ENCODE measurements around the gene C6orf58.

C6orf58 gene

DNA sequence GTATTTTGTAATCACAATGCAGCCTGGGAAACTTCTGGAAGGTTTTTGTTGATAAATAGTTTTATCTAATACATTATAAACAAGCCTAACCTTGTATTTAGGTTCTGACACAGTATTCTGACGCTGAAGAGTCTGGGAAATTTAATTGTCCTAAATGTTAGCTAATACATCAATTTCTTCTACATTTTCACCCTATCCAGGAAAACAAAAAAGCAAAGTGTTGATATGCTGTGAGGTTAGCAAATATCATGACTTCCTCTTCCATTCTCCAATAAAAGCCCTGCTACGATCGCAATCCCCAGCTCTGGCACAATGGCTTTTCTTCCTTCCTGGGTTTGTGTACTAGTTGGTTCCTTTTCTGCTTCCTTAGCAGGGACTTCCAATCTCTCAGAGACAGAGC is at the start of gene C6orf58:
Gene C6orf58, plus strand, starts transcription at position 301 of the 400 bp plus-strand sequence. Its CDS starts 12 bp downstream, at position 313.
- DNase-seq (ENCODE audit: low read depth), result no peak

DNA sequence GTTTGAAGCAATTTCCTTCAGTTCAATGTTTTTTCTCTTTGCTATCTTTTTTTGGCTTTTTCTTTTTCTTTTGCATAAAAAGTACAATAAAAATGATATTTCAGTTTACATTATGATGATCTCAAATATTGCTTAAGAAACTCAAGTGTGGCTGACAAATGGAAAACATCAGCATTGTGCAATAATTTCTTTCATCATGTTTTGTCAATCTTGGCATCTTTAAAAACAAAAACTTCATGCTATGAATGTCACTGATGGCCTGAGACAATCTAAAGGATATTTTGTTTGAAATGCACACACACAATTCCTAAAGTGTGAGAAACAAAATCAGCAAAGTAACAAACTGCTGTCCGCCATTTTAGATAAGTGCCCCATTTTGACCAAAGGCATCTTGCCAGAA is 44.0 kb upstream of the C6orf58 start:
- no peak for DNase-seq (ENCODE audit: low read depth)

- DNase-seq (ENCODE audit: low read depth), result no peak
These were observed 43.2 kb upstream of the C6orf58 start for GRCh38 chr6:127533736-127534135.

DNA sequence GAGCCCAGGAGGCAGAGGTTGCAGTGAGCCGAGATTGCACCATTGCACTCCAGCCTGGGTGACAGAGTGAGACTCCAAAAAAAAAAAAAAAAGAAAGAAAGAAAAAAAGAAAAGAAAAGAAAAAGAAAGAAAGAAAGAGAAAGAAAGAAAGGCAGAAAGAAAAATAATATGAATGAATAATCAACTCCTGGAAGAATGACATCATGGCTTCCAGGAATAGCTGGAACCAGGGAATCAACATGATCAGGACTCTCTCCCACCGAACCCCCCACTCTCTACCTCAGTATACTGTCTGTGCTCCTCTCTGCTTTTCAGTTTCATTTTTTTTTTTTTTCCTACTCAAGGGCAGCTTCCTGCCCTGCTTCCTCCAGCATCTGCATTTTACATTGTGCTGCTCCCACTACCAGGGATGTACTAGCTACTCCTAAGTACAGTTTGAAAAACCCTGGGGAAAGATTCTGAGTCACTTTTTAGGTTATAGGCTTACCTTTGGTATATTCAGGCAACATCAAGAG is 38.2 kb upstream of the C6orf58 start:
- DNase-seq (ENCODE audit: low read depth), result no peak

- no peak for DNase-seq (ENCODE audit: low read depth)
These were observed 37.7 kb upstream of the C6orf58 start for GRCh38 chr6:127539272-127539671.

- DNase-seq (ENCODE audit: low read depth), result no peak
These were observed 29.8 kb upstream of the C6orf58 start for GRCh38 chr6:127547215-127547614.

- DNase-seq (ENCODE audit: low read depth), result no peak
These were observed 28.9 kb upstream of the C6orf58 start for GRCh38 chr6:127547904-127548649.

DNA sequence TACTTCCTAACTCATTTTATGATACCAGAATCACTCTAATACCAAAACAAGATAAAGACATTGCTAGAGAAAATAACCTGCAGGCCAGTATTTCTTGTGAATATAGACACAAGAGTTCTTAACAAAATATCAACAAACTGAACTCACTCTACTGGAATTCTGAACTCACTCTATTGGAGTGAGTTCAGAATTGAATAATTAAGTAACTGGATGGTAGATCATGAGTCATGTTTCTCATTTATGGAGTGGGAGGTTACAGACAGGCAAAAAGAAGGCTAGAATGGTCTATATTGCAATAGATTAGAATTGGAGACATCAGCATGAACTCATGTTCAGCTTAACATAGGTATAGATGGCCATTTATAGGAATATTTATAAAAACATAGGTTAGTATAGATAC is 26.6 kb upstream of the C6orf58 start:
- DNase-seq (ENCODE audit: low read depth), result no peak

DNA sequence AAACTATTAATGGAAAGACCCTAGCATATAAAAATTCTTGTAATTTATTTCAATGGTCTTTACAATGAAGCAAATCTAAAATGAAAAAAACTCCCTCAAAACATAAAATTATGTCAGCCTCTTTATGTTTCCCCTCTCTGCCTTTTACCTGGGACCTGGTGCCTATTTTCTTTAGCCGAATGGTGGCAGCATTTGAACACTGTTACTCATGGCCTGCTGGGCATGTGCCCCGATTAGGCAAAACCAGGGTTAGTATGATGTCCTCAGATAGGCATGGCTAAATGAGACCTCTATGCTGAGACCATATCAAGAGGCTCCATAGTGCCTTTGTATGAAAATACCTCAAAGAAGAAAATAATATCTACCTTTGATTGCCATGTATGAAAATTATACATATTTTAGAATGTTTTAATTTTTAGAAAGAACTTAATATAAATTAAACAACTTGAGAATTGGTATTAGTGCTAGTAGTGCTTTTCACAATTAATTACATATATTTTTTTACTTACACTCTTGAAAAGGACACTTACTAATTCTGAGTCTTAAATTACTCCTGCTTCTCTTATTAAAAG is 22.5 kb upstream of the C6orf58 start:
- DNase-seq (ENCODE audit: low read depth), result no peak

DNA sequence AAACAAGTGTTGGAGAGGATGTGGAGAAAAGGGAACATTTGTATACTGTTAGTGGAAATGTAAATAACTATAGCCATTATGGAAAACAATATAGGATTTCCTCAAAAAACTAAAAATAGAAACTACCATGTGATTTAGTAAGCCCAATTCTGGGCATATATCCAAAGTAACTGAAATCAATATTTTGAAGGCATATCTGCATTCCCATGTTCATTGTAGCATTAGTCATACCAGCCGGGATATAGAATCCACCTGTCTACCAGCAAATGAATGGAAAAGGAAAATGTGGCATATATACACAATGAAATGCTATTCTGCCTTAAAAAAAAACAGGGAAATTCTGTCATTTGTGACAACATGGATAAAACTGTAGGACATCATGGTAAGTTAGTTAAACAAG is 15.3 kb upstream of the C6orf58 start:
- DNase-seq (ENCODE audit: low read depth), result no peak

DNA sequence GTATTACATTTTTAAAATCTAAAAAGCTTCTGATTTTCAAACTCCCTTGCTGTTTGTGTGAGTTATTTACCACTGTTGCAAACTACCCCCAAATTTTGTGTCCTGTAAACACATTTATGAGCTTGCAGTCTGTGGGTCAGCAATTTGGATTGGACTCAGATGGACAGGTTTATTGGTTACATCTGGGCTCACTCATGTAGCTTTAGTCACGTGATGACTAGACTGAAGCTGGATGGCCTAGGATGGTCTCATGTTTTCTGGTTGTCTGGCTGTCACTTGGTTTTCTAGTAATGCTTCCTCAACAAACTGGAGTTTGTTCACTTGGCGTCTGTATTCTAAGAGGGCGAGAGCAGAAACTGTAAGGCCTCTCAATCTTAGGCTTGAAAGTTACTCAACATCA is 12.2 kb upstream of the C6orf58 start:
- no peak for DNase-seq (ENCODE audit: low read depth)

GRCh38 chr6:127566119-127566518 is 10.9 kb upstream of the C6orf58 start:
- no peak for DNase-seq (ENCODE audit: low read depth)

DNA sequence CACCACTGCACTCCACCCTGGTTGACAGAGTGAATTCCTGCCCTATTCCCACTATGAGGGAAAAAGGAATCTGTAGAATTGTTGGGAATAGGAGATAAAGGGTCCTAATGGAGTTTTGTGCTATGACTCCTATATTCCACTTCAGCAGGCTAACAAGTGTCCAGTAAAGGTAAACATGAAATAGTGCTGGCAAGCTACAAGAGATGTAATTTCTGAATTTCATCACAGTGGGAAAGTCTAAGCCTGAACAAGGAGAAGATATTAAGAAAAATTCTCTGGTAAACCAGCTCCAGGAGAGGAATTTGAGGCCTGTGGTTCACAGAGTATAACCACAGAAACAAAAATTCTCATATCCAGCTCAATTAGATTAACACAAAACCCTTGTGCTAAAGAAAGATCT is 10.3 kb upstream of the C6orf58 start:
- DNase-seq (ENCODE audit: low read depth), result no peak

DNA sequence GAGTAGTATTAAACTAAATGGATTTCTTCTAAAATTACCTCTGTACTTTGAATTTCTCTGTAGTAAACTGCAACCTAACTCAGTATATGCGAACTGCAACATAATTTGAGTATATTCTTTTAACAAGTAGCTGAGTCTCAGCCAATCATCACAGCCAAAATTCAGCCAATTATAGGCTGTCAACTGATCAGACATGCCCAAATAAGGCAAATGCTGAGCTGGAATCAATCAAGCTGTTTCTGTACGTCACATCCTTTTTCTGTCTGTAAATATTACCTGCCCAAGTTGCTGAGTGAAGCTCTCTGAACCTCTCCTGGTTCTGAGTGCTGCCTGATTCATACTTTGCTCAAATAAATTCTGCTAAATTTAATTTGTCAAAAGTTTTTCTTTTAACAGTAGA is 9.5 kb upstream of the C6orf58 start:
- DNase-seq (ENCODE audit: low read depth), result no peak

DNA sequence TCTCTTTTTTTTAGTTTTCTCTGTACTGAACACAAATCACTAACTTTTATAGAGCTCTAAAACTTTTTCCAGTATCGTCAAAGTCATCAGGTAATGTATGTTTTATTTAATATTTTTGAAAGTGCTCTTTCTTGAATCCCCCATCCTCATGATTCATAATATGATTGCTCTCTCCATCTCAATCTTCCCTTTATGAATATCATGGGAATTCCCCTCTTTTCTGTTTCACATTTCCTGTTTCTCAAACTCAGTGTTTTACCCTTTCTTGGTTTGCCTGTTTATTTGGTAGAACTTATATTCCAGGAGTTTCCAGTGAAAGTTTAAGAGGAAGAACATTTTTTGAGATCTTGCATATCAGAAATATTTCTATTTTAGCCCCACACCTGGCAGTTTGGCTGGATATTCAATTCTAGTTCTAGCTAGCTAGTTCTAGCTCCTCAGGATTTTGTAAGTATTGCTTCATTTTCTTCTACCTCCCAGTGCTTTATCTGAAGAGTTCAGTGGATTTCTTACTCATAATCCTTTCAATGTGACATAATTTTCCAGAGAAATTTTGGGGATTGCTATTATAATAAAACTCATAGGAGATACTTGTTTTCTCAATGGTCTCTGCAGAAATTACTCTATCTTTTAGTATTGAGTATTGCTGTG is 6.1 kb upstream of the C6orf58 start:
- no peak for DNase-seq (ENCODE audit: low read depth)

DNA sequence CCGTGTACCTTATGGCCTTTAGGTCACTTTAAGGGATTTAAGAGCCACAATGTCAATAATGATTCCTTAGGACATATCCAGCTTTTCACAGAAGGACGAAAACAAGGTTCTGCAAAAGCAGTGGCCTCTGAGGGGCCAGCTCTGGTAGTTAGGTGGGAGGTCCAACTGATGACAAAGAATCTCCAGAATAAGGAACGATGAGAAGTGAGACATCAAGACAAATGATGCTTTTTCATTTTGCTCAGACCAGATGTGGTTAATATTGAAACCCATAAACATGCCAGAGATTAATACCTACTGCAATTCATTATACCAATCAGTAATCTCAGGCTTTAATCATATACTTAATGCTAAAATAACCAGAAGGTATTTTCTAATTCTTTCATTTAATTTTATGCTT is 1.9 kb downstream of the C6orf58 start:
- DNase-seq (ENCODE audit: low read depth), result no peak

- DNase-seq (ENCODE audit: low read depth), result no peak
These were observed 4.6 kb downstream of the C6orf58 start for GRCh38 chr6:127581576-127581975.

DNA sequence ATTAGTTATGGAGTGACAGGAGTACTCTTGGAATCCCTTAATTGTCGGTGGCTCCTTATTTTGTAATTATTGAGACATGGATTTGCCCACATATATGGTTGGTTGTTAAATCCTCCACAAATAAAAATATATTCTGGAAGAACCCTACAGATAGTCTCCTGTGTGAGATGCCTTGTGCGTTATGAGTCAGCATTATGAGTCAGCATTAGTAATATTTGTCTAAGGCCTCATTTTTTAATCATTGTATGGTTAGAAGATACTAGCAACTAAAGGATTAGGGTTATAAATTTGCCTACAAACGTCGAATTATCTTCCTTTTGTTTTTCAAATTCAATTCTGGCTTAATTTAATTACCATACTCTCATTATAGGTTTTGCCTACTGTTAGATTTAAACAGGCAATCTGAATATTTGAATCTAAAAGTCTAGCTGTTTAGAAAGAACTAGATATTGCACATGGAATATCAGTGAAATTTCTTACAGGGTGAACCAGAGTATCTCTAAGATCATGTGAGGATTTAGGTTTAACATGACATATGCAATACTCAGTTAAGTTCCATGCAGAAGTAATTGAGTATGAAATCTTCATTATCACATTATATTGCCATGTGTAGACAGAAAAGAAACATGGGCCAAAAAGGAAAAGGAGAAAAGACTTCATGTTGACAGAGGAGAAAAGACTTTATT is 5.9 kb downstream of the C6orf58 start:
- DNase-seq (ENCODE audit: low read depth), result no peak

DNA sequence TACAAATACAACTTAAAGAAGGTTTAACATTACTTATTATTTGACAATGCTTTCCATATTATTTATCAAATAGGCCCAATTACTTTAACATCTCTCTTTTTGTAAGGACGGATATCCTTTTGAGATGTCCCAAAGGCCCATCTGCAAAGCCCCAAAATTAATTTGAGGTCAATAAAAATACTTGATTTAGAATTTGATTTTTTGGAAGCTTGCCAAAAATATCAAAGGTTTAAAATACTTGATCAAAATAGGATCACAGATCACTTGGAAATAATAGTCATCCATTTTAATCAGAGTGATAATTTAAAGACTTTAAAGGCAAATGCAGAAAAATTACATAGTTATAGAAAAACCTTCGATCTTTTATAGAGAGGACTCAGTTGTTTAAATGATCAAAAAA is 8.1 kb downstream of the C6orf58 start:
- no peak for DNase-seq (ENCODE audit: low read depth)

DNA sequence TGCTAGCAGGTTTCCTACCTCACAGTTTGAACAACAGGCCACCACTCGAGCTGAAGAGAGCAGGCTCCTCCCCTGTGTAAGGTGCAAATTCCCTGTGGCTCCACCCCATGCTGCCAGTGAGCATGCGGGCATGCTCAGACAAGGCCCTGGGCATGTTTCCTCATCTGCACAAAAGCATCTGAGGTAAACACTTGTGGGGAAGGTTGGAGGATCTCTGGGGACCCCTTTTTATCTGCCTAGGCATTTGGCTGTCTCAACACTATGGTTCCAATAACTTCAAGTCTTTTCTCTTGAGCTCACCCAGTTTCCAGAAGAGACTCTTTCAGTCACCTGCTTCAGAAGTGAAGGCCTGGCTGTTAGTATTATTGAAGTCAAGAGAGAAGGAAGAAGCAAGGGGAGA is 9.4 kb downstream of the C6orf58 start:
- no peak for DNase-seq (ENCODE audit: low read depth)

DNA sequence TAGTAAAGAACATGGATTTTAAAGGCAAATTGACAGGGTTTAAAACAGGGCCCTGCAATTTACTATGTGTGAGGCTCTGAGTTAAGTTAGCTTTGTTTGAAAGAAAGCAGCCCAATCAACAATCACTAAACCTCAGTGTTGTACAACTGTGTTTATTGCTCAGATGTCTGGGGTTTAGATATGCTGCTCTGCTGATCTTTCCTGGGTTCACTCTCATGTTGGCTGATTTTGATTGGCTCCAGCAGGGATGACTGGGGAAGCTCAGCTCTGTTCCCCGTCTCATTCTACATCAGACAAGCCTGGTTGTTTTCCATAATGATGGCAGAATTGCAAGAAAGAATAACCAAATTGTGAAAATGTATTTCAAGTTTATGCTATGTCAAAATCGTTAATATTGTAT is 10.9 kb downstream of the C6orf58 start:
- no peak for DNase-seq (ENCODE audit: low read depth)

DNA sequence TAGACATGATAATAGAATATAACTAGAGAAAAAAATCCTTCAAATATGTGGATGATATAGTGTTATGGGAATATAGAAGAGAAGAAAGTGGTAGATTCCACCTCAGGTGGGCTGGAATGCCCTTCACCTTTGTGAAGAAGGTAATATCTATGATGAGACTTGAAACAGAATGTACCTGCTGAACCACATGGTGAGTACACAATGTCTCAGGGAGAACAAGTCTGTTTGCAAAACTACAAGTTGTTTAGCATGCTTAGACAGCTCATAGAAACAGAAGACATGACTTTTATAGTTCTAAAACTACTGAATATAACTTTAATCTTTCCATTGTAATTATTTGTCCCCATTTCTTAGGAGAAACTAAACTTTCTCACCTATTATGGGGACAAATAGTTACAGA is 12.2 kb downstream of the C6orf58 start:
- no peak for DNase-seq (ENCODE audit: low read depth)

- no peak for DNase-seq (ENCODE audit: low read depth)
These were observed 13.4 kb downstream of the C6orf58 start for GRCh38 chr6:127590344-127590743.

Data from activated T-helper 1 cell treated with Interleukin-2 at 50 U/mL for 16 hours (primary cell).